B cell (primary cell): Measurements from ENCODE around the gene KRT77. TPM values are rescaled to one million over a fixed set of nuclear protein-coding genes. Genes with fewer than 3 reads are reported as not detected.

Experiments
- ATAC-seq: fragments of 200-7000 bp; cut with Tn5 transposase; one replicate; pipeline ENCODE4 v1.10.0; 2021; ENCODE audit warnings: low read depth, mild to moderate bottlenecking, moderate number of reproducible peaks, moderate library complexity
- CTCF ChIA-PET: fragments of 350-600 bp; sonication (Branson Sonifier 250); formaldehyde crosslinking; loops from one replicate; lab custom pipeline; 2021; ENCODE audit warnings: antibody characterized with exemption, inconsistent platforms; lab: Charles Lee
- POLR2A ChIA-PET: fragments of 350-600 bp; sonication (Branson Sonifier 250); formaldehyde crosslinking; loops from one replicate; lab custom pipeline; 2021; ENCODE audit warnings: antibody characterized with exemption; lab: Charles Lee
- DNase-seq: peaks from one replicate; pipeline ENCODE4 v3.0.0; 2013
- H2AFZ ChIP-seq: 2 replicates; pipeline ENCODE4 v1.6.1; 2012; ENCODE audit warnings: mild to moderate bottlenecking, low read depth, low read length; ENCODE audit not compliant: insufficient read depth, poor library complexity, severe bottlenecking
- H3K27ac ChIP-seq, 2 donors: 1 replicate in 1 of 2; 2 replicates in 1 of 2; pipeline ENCODE4 v1.5.1; 2012 to 2013; ENCODE audit warnings: low read length in 2 of 2, mild to moderate bottlenecking in 2 of 2, moderate library complexity in 1 of 2
- H3K27me3 ChIP-seq, 4 experiments: fragments of 200-600 bp in 1 of 4; sonication (generic) in 1 of 4; replicated peaks in 1 of 4; 1 replicate in 2 of 4; 2 replicates in 2 of 4; pipeline versions ENCODE4 v1.6.1 to v1.7.0; 2013 to 2016; ENCODE audit warnings: low read length in 3 of 4, mild to moderate bottlenecking in 2 of 4, mixed read lengths in 1 of 4, moderate library complexity in 1 of 4; ENCODE audit not compliant: insufficient read depth in 4 of 4, control insufficient read depth in 3 of 4; ENCODE audit errors: control extremely low read depth in 1 of 4
- H3K36me3 ChIP-seq, 2 experiments: replicated peaks in 1 of 2; 1 replicate in 1 of 2; 2 replicates in 1 of 2; pipeline versions ENCODE4 v1.6.1 to v1.7.1; 2013; ENCODE audit warnings: low read length in 1 of 2; ENCODE audit not compliant: insufficient read depth in 2 of 2, control insufficient read depth in 1 of 2; ENCODE audit errors: control extremely low read depth in 1 of 2, extremely low read depth in 1 of 2
- H3K4me1 ChIP-seq, 2 donors: fragments of 200-600 bp in 1 of 2; sonication (generic) in 1 of 2; 1 replicate in 1 of 2; 2 replicates in 1 of 2; pipeline versions ENCODE4 v1.5.1 to v1.6.1; 2013 to 2017; ENCODE audit warnings: low read length in 2 of 2; ENCODE audit not compliant: control insufficient read depth in 2 of 2, insufficient read depth in 2 of 2
- H3K4me2 ChIP-seq: replicated peaks from 2 replicates; pipeline ENCODE3; 2012; ENCODE audit warnings: mild to moderate bottlenecking, low read depth, low read length; ENCODE audit not compliant: poor library complexity, severe bottlenecking
- H3K4me3 ChIP-seq, 5 experiments: fragments of 200-600 bp in 1 of 5; sonication (generic) in 1 of 5; 1 replicate in 3 of 5; 2 replicates in 2 of 5; pipeline versions ENCODE4 v1.5.1 to v1.7.0; 2011 to 2016; ENCODE audit warnings: low read length in 4 of 5, mild to moderate bottlenecking in 4 of 5, low read depth in 2 of 5, control low read depth in 1 of 5, moderate library complexity in 1 of 5; ENCODE audit not compliant: insufficient read depth in 1 of 5; ENCODE audit errors: control extremely low read depth in 1 of 5, extremely low read depth in 1 of 5
- H3K79me2 ChIP-seq: fragments of 200-600 bp; sonication (generic); one replicate; pipeline ENCODE4 v1.6.0; 2016; ENCODE audit warnings: low read length; ENCODE audit not compliant: control insufficient read depth, insufficient read depth
- H3K9ac ChIP-seq: fragments of 200-600 bp; sonication (generic); 2 replicates; pipeline ENCODE4 v1.6.1; 2017; ENCODE audit warnings: mild to moderate bottlenecking, low read length, moderate library complexity
- H3K9me3 ChIP-seq, 3 donors: one replicate each; pipeline versions ENCODE4 v1.6.1 to v1.7.1; 2013; ENCODE audit warnings: low read length in 2 of 3; ENCODE audit not compliant: control insufficient read depth in 2 of 3, insufficient read depth in 1 of 3; ENCODE audit errors: control extremely low read depth in 1 of 3
- H4K20me1 ChIP-seq: 2 replicates; pipeline ENCODE4 v1.6.0; 2012; ENCODE audit warnings: mild to moderate bottlenecking, low read length; ENCODE audit not compliant: insufficient read depth, control insufficient read depth, poor library complexity, severe bottlenecking
- H3K27ac Mint-ChIP-seq: one replicate; pipeline ENCODE4 v1.8.0; 2021; ENCODE audit warnings: mixed read lengths
- H3K27me3 Mint-ChIP-seq: one replicate; pipeline ENCODE4 v1.8.0; 2021; ENCODE audit warnings: mixed read lengths
- H3K4me1 Mint-ChIP-seq: one replicate; pipeline ENCODE4 v1.8.0; 2021; ENCODE audit warnings: mixed read lengths
- H3K4me3 Mint-ChIP-seq: one replicate; pipeline ENCODE4 v1.8.0; 2021; ENCODE audit warnings: mixed read lengths
- H3K9me3 Mint-ChIP-seq: one replicate; pipeline ENCODE4 v1.8.0; 2022; ENCODE audit warnings: mixed read lengths; ENCODE audit not compliant: insufficient read depth
- EZH2 ChIP-seq: IDR thresholded peaks from 2 replicates; pipeline ENCODE4 v1.6.1; 2012; ENCODE audit warnings: borderline replicate concordance, low read depth, mild to moderate bottlenecking, moderate library complexity, low read length; ENCODE audit not compliant: insufficient read depth, poor library complexity, severe bottlenecking
- WGBS: methylation state at CpG from one replicate; pipeline ENCODE4 v1.1.5; 2013; ENCODE audit warnings: missing lambda C conversion rate; ENCODE audit not compliant: insufficient coverage; 5-methylcytosine and 5-hydroxymethylcytosine counted together
- intact Hi-C: fragments of 100-400 bp; cut with micrococcal nuclease; formaldehyde crosslinking; loops from one replicate; pipeline ENCODE4 v1.10.0; 2022
- polyA plus RNA-seq: library from polyadenylated mRNA; depleted of rRNA; stranded (reverse); fragments of >200 nt; gene quantifications from 2 replicates; pipeline ENCODE4 v1.2.3, GENCODE V29; 2012
- total RNA-seq, 2 donors: library from RNA; stranded (reverse); fragments of 120-200 nt in 1 of 2; gene quantifications; 1 replicate in 1 of 2; 2 replicates in 1 of 2; pipeline versions ENCODE4 v1.2.3 to v1.2.4, GENCODE V29; 2013 to 2022
- TF ChIP-seq, protein P1 (sequence below): fragments of 200-600 bp; IDR thresholded peaks from one replicate; pipeline ENCODE4 v1.8.0; 2022; ENCODE audit warnings: antibody characterized with exemption, mild to moderate bottlenecking

The KRT77 gene
- total and polyA plus RNA-seq, 2 donors (not counting 1 experiment from before 2014, with no cell fraction given), result not detected

DNA sequence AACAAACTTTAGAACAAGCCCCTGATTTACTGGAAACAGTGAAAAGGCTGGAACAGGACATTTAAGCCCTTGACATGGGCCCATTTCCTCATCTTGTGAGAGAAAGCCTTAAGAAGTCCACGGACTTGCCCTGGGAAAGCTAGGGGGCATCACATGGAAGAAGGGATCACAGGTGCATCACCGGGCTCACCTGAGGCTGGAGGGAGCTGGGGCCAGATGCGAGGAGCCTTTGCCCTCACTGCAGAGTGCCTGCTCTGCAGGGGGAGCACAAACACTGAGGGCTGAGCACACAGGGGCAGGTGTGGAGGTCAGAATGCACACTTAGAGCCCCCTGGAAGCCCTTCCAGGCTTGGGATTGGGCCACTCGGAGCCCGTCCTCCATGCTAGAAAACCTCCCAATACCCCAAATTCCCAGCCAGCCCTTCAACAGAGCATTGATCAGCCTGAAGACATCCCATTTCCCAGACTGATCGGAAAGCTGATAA lies 17.9 kb downstream of the KRT77 start:
- ChIA-PET POLR2A (no interaction called here), CTCF (no interaction called here)
- 86% methylated on average over 6 of the region's 6 CpGs for WGBS
- no peak overlapping the region for H3K4me3 ChIP-seq
- H3K9ac ChIP-seq, result no peak overlapping the region
- ATAC-seq (no peak), DNase-seq (no peak)
- Mint-ChIP-seq H3K27me3 (peaks cover 49% of the 10 kb centered on the region), H3K27ac (no peak overlapping the region), H3K4me1 (no peaks in the 10 kb centered on the region), H3K9me3 (no peaks in the 10 kb centered on the region), H3K4me3 (no peak overlapping the region)
- H3K79me2 ChIP-seq, result no peaks in the 10 kb centered on the region
- no peaks in the 10 kb centered on the region for H3K4me1 ChIP-seq
- intact Hi-C loops, result no loop called here
- no peaks in the 10 kb centered on the region for H3K9me3 ChIP-seq
- H3K4me2 ChIP-seq, result no peak overlapping the region
- no peak overlapping the region for H2AFZ ChIP-seq
- H3K36me3 ChIP-seq, result no peaks in the 10 kb centered on the region
- TF ChIP-seq EZH2, result no peak
- TF ChIP-seq, protein P1, sequence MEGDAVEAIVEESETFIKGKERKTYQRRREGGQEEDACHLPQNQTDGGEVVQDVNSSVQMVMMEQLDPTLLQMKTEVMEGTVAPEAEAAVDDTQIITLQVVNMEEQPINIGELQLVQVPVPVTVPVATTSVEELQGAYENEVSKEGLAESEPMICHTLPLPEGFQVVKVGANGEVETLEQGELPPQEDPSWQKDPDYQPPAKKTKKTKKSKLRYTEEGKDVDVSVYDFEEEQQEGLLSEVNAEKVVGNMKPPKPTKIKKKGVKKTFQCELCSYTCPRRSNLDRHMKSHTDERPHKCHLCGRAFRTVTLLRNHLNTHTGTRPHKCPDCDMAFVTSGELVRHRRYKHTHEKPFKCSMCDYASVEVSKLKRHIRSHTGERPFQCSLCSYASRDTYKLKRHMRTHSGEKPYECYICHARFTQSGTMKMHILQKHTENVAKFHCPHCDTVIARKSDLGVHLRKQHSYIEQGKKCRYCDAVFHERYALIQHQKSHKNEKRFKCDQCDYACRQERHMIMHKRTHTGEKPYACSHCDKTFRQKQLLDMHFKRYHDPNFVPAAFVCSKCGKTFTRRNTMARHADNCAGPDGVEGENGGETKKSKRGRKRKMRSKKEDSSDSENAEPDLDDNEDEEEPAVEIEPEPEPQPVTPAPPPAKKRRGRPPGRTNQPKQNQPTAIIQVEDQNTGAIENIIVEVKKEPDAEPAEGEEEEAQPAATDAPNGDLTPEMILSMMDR, result no peak
- H4K20me1 ChIP-seq, result no peaks in the 10 kb centered on the region
- H3K27me3 ChIP-seq, result peaks cover 0 to 10% (median under 1%) of the 10 kb centered on the region in 4 experiments
- H3K27ac ChIP-seq, result no peak overlapping the region

GRCh38 chr12:52684431-52684830 lies 18.9 kb downstream of the KRT77 start:
- Histone ChIP-seq H3K27ac (no peak overlapping the region), H3K36me3 (no peaks in the 10 kb centered on the region), H4K20me1 (no peaks in the 10 kb centered on the region), H3K79me2 (no peaks in the 10 kb centered on the region), H3K9me3 (no peaks in the 10 kb centered on the region), H3K4me1 (no peaks in the 10 kb centered on the region), H2AFZ (no peak overlapping the region), H3K9ac (no peak overlapping the region), H3K4me3 (no peak overlapping the region), H3K27me3 (peaks cover 0 to 8% (median 0%) of the 10 kb centered on the region in 4 experiments), H3K4me2 (no peak overlapping the region)
- Mint-ChIP-seq H3K27ac (no peak overlapping the region), H3K27me3 (peaks cover 50% of the 10 kb centered on the region), H3K9me3 (no peaks in the 10 kb centered on the region), H3K4me3 (no peak overlapping the region), H3K4me1 (no peaks in the 10 kb centered on the region)
- POLR2A ChIA-PET, result no interaction called here
- CTCF ChIA-PET, result no interaction called here
- intact Hi-C loops, result no loop called here
- DNase-seq (no peak), ATAC-seq (no peak)
- 90% methylated on average over 2 of the region's 2 CpGs for WGBS
- no peak for TF ChIP-seq EZH2
- TF ChIP-seq, protein P1, result no peak
